ENCODE data around the gene CTNS.

The CTNS gene

GRCh38 chr17:3636154-3636907 lies at the start of gene CTNS, which contains the start of gene SHPK:
TSS of gene CTNS (plus strand) at chr17:3636760. CDS start at chr17:3640207, 3,447 bp downstream.
TSS of gene SHPK (minus strand) at chr17:3636250. CDS start at chr17:3636219, 31 bp downstream.
- DNase-seq (ENCODE audit: low read depth): peak; percentile 88

- no peak for DNase-seq (ENCODE audit: low read depth)
Measured at GRCh38 chr17:3589784-3590183, 46.8 kb upstream of the CTNS start.

- no peak for DNase-seq (ENCODE audit: low read depth)
Measured at GRCh38 chr17:3590231-3590630, 46.3 kb upstream of the CTNS start.

- no peak for DNase-seq (ENCODE audit: low read depth)
Measured at GRCh38 chr17:3590768-3591167, 45.8 kb upstream of the CTNS start.

GRCh38 chr17:3592216-3592860 lies 44.2 kb upstream of the CTNS start:
- no peak for DNase-seq (ENCODE audit: low read depth)

GRCh38 chr17:3593384-3593783 lies 43.2 kb upstream of the CTNS start:
- no peak for DNase-seq (ENCODE audit: low read depth)

GRCh38 chr17:3594051-3594800 lies 42.3 kb upstream of the CTNS start:
- DNase-seq (ENCODE audit: low read depth): no peak

- DNase-seq (ENCODE audit: low read depth): no peak
Measured at GRCh38 chr17:3594976-3595375, 41.6 kb upstream of the CTNS start.

- no peak for DNase-seq (ENCODE audit: low read depth)
Measured at GRCh38 chr17:3596804-3597464, 39.6 kb upstream of the CTNS start.

GRCh38 chr17:3598078-3598477 lies 38.5 kb upstream of the CTNS start:
- no peak for DNase-seq (ENCODE audit: low read depth)

- DNase-seq (ENCODE audit: low read depth): no peak
Measured at GRCh38 chr17:3600529-3601205, 35.9 kb upstream of the CTNS start.

GRCh38 chr17:3602499-3602898 lies 34.1 kb upstream of the CTNS start:
- DNase-seq (ENCODE audit: low read depth): no peak

GRCh38 chr17:3603119-3603869 lies 33.3 kb upstream of the CTNS start:
- no peak for DNase-seq (ENCODE audit: low read depth)

GRCh38 chr17:3603870-3604259 lies 32.7 kb upstream of the CTNS start:
- no peak for DNase-seq (ENCODE audit: low read depth)

- DNase-seq (ENCODE audit: low read depth): no peak
Measured at GRCh38 chr17:3609689-3610088, 26.9 kb upstream of the CTNS start.

- DNase-seq (ENCODE audit: low read depth): no peak
Measured at GRCh38 chr17:3610523-3610922, 26.0 kb upstream of the CTNS start.

- no peak for DNase-seq (ENCODE audit: low read depth)
Measured at GRCh38 chr17:3613124-3613523, 23.4 kb upstream of the CTNS start.

- DNase-seq (ENCODE audit: low read depth): no peak
Measured at GRCh38 chr17:3615160-3615870, 21.2 kb upstream of the CTNS start.

GRCh38 chr17:3621146-3621720 lies 15.3 kb upstream of the CTNS start:
- DNase-seq (ENCODE audit: low read depth): no peak

- no peak for DNase-seq (ENCODE audit: low read depth)
Measured at GRCh38 chr17:3622977-3623594, 13.5 kb upstream of the CTNS start.

All from stimulated activated CD8-positive, alpha-beta memory T cell treated with anti-CD3 and anti-CD28 coated beads, Interleukin-12 subunit alpha, Interleukin-12 subunit beta, amount 100 ng/mL, for 1 hour (primary cell).